Measurements from ENCODE around the gene NELFB. TPM values are rescaled to one million over a fixed set of nuclear protein-coding genes. Genes with fewer than 3 reads are reported as not detected.

NELFB gene
- total RNA-seq, 1 experiment from 2014 or later: 95.0 TPM

DNA sequence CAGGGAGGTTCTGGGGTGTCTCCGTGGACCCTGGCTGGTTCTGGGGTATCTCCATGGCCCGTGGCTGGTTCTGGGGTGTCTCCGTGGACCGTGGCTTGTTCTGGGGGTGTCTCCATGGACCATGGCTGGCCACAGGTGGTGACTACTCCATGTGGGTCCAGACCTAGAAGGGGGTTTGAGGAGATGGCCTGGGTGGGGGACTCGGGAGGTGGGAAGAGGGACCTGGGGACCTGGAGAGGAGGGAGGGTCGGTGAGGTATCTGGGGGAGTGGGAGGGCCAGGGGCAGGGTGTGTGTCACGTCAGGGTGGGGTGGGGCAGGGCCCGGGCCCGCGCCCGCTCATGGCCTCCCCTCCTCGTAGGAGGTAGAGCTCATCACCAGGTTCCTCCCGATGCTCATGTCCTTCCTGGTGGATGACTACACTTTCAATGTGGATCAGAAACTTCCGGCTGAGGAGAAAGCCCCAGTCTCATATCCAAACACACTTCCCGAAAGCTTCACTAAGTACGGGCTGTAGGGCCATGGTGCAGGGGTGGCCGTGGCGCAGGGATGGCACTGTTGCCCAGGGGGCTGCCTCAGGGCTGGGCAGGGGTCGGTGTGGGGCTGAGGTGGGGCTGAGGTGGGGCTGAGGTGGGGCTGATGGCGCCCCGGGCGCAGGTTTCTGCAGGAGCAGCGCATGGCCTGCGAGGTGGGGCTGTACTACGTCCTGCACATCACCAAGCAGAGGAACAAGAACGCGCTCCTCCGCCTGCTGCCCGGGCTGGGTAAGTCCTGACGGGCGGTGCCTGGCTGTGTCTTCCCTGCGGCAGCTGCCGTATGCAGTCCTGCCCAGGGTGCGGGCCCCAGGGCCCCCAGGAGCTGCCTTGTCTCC lies 11.7 kb downstream of the NELFB start (continued):
- TF ChIP-seq, protein P1, sequence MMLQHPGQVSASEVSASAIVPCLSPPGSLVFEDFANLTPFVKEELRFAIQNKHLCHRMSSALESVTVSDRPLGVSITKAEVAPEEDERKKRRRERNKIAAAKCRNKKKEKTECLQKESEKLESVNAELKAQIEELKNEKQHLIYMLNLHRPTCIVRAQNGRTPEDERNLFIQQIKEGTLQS (CRISPR knock-in tag; conservative IDR thresholded peaks at IDR 0.05): no peak
- TF ChIP-seq, protein P2, sequence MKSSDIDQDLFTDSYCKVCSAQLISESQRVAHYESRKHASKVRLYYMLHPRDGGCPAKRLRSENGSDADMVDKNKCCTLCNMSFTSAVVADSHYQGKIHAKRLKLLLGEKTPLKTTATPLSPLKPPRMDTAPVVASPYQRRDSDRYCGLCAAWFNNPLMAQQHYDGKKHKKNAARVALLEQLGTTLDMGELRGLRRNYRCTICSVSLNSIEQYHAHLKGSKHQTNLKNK (CRISPR knock-in tag; IDR thresholded peaks at IDR 0.05): no peak
- TF ChIP-seq RORB (CRISPR knock-in tag; IDR thresholded peaks at IDR 0.05): no peak
- TF ChIP-seq EMX1 (CRISPR knock-in tag; IDR thresholded peaks at IDR 0.05): no peak
- TF ChIP-seq, protein P3, sequence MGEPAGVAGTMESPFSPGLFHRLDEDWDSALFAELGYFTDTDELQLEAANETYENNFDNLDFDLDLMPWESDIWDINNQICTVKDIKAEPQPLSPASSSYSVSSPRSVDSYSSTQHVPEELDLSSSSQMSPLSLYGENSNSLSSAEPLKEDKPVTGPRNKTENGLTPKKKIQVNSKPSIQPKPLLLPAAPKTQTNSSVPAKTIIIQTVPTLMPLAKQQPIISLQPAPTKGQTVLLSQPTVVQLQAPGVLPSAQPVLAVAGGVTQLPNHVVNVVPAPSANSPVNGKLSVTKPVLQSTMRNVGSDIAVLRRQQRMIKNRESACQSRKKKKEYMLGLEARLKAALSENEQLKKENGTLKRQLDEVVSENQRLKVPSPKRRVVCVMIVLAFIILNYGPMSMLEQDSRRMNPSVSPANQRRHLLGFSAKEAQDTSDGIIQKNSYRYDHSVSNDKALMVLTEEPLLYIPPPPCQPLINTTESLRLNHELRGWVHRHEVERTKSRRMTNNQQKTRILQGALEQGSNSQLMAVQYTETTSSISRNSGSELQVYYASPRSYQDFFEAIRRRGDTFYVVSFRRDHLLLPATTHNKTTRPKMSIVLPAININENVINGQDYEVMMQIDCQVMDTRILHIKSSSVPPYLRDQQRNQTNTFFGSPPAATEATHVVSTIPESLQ (CRISPR knock-in tag; IDR thresholded peaks at IDR 0.05): no peak
- TF ChIP-seq, protein P4, sequence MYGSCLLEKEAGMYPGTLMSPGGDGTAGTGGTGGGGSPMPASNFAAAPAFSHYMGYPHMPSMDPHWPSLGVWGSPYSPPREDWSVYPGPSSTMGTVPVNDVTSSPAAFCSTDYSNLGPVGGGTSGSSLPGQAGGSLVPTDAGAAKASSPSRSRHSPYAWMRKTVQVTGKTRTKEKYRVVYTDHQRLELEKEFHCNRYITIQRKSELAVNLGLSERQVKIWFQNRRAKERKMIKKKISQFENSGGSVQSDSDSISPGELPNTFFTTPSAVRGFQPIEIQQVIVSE (CRISPR knock-in tag; IDR thresholded peaks at IDR 0.05; ENCODE audit: borderline replicate concordance): no peak

DNA sequence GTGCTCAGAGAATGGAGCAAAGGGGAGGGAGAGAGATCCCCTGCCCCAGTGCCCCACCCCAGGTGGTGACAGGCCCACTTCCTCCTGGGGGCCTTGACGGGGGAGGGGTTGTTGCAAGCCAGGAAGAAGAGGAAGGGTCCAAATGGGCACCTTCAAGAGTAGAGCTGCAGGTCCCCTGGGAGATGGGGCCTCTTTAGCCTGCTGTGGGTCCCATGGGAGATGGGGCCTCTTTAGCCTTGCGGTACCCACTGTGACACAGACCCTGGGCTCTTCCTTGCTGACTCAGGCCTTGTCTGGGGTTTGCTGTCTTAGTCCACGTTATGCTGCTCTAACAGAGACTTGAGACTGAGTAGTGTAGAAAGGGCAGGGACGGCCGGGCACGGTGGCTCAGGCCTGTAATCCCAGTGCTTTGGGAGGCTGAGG lies 12.8 kb downstream of the NELFB start:
- POLR2A ChIA-PET: no interaction called here
- H3K4me3 Mint-ChIP-seq: no peak overlapping the region
- H3K27me3 Mint-ChIP-seq (ENCODE audit: low read depth): no peaks in the 10 kb centered on the region
- peaks cover 20% of the 10 kb centered on the region for H3K36me3 Mint-ChIP-seq
- H3K27ac Mint-ChIP-seq: no peak overlapping the region
- no peak for ATAC-seq
- no peaks in the 10 kb centered on the region for H3K4me1 Mint-ChIP-seq
- CTCF ChIA-PET: no interaction called here
- DNase-seq (ENCODE audit: low spot score): no peak
- H3K9me3 Mint-ChIP-seq: no peaks in the 10 kb centered on the region
- TF ChIP-seq, protein P5, sequence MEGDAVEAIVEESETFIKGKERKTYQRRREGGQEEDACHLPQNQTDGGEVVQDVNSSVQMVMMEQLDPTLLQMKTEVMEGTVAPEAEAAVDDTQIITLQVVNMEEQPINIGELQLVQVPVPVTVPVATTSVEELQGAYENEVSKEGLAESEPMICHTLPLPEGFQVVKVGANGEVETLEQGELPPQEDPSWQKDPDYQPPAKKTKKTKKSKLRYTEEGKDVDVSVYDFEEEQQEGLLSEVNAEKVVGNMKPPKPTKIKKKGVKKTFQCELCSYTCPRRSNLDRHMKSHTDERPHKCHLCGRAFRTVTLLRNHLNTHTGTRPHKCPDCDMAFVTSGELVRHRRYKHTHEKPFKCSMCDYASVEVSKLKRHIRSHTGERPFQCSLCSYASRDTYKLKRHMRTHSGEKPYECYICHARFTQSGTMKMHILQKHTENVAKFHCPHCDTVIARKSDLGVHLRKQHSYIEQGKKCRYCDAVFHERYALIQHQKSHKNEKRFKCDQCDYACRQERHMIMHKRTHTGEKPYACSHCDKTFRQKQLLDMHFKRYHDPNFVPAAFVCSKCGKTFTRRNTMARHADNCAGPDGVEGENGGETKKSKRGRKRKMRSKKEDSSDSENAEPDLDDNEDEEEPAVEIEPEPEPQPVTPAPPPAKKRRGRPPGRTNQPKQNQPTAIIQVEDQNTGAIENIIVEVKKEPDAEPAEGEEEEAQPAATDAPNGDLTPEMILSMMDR (IDR thresholded peaks at IDR 0.05): no peak
- no peak for TF ChIP-seq ESRRA (CRISPR knock-in tag; IDR thresholded peaks at IDR 0.05; ENCODE audit: borderline replicate concordance)
- TF ChIP-seq NFE2L1 (CRISPR knock-in tag; IDR thresholded peaks at IDR 0.05): no peak
- TF ChIP-seq, protein P6, sequence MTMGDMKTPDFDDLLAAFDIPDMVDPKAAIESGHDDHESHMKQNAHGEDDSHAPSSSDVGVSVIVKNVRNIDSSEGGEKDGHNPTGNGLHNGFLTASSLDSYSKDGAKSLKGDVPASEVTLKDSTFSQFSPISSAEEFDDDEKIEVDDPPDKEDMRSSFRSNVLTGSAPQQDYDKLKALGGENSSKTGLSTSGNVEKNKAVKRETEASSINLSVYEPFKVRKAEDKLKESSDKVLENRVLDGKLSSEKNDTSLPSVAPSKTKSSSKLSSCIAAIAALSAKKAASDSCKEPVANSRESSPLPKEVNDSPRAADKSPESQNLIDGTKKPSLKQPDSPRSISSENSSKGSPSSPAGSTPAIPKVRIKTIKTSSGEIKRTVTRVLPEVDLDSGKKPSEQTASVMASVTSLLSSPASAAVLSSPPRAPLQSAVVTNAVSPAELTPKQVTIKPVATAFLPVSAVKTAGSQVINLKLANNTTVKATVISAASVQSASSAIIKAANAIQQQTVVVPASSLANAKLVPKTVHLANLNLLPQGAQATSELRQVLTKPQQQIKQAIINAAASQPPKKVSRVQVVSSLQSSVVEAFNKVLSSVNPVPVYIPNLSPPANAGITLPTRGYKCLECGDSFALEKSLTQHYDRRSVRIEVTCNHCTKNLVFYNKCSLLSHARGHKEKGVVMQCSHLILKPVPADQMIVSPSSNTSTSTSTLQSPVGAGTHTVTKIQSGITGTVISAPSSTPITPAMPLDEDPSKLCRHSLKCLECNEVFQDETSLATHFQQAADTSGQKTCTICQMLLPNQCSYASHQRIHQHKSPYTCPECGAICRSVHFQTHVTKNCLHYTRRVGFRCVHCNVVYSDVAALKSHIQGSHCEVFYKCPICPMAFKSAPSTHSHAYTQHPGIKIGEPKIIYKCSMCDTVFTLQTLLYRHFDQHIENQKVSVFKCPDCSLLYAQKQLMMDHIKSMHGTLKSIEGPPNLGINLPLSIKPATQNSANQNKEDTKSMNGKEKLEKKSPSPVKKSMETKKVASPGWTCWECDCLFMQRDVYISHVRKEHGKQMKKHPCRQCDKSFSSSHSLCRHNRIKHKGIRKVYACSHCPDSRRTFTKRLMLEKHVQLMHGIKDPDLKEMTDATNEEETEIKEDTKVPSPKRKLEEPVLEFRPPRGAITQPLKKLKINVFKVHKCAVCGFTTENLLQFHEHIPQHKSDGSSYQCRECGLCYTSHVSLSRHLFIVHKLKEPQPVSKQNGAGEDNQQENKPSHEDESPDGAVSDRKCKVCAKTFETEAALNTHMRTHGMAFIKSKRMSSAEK (CRISPR knock-in tag; IDR thresholded peaks at IDR 0.05; ENCODE audit: borderline replicate concordance): no peak
- TF ChIP-seq, protein P2 (CRISPR knock-in tag; IDR thresholded peaks at IDR 0.05): no peak
- TF ChIP-seq, protein P7, sequence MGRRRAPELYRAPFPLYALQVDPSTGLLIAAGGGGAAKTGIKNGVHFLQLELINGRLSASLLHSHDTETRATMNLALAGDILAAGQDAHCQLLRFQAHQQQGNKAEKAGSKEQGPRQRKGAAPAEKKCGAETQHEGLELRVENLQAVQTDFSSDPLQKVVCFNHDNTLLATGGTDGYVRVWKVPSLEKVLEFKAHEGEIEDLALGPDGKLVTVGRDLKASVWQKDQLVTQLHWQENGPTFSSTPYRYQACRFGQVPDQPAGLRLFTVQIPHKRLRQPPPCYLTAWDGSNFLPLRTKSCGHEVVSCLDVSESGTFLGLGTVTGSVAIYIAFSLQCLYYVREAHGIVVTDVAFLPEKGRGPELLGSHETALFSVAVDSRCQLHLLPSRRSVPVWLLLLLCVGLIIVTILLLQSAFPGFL (CRISPR knock-in tag; IDR thresholded peaks at IDR 0.05; ENCODE audit: borderline replicate concordance): no peak
- TF ChIP-seq JUN (CRISPR knock-in tag; IDR thresholded peaks at IDR 0.05): no peak
- TF ChIP-seq MXD4 (CRISPR knock-in tag; IDR thresholded peaks at IDR 0.05; ENCODE audit: borderline replicate concordance): no peak
- TF ChIP-seq CBFB (CRISPR knock-in tag; IDR thresholded peaks at IDR 0.05; ENCODE audit: low read depth): no peak
- TF ChIP-seq FOXJ3 (CRISPR knock-in tag; IDR thresholded peaks at IDR 0.05; ENCODE audit: borderline replicate concordance): no peak
- TF ChIP-seq, protein P8, sequence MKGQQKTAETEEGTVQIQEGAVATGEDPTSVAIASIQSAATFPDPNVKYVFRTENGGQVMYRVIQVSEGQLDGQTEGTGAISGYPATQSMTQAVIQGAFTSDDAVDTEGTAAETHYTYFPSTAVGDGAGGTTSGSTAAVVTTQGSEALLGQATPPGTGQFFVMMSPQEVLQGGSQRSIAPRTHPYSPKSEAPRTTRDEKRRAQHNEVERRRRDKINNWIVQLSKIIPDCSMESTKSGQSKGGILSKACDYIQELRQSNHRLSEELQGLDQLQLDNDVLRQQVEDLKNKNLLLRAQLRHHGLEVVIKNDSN (CRISPR knock-in tag; IDR thresholded peaks at IDR 0.05): no peak
- TF ChIP-seq, protein P9, sequence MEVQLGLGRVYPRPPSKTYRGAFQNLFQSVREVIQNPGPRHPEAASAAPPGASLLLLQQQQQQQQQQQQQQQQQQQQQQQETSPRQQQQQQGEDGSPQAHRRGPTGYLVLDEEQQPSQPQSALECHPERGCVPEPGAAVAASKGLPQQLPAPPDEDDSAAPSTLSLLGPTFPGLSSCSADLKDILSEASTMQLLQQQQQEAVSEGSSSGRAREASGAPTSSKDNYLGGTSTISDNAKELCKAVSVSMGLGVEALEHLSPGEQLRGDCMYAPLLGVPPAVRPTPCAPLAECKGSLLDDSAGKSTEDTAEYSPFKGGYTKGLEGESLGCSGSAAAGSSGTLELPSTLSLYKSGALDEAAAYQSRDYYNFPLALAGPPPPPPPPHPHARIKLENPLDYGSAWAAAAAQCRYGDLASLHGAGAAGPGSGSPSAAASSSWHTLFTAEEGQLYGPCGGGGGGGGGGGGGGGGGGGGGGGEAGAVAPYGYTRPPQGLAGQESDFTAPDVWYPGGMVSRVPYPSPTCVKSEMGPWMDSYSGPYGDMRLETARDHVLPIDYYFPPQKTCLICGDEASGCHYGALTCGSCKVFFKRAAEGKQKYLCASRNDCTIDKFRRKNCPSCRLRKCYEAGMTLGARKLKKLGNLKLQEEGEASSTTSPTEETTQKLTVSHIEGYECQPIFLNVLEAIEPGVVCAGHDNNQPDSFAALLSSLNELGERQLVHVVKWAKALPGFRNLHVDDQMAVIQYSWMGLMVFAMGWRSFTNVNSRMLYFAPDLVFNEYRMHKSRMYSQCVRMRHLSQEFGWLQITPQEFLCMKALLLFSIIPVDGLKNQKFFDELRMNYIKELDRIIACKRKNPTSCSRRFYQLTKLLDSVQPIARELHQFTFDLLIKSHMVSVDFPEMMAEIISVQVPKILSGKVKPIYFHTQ (CRISPR knock-in tag; IDR thresholded peaks at IDR 0.05): no peak
- TF ChIP-seq TP53 (CRISPR knock-in tag; IDR thresholded peaks at IDR 0.05): no peak

Measured in WTC11 (cell line).